GM12873 (cell line): Measurements from ENCODE around the gene TUBGCP6.

Experiments used
- TF ChIP-seq, protein P1 (sequence below): IDR thresholded peaks from 2 replicates; pipeline ENCODE4 v1.5.1; 2012; ENCODE audit warnings: low read depth, mild to moderate bottlenecking, moderate library complexity, low read length, control low read depth; ENCODE audit not compliant: insufficient read depth; ENCODE audit errors: missing control alignments

Gene TUBGCP6, protein sequence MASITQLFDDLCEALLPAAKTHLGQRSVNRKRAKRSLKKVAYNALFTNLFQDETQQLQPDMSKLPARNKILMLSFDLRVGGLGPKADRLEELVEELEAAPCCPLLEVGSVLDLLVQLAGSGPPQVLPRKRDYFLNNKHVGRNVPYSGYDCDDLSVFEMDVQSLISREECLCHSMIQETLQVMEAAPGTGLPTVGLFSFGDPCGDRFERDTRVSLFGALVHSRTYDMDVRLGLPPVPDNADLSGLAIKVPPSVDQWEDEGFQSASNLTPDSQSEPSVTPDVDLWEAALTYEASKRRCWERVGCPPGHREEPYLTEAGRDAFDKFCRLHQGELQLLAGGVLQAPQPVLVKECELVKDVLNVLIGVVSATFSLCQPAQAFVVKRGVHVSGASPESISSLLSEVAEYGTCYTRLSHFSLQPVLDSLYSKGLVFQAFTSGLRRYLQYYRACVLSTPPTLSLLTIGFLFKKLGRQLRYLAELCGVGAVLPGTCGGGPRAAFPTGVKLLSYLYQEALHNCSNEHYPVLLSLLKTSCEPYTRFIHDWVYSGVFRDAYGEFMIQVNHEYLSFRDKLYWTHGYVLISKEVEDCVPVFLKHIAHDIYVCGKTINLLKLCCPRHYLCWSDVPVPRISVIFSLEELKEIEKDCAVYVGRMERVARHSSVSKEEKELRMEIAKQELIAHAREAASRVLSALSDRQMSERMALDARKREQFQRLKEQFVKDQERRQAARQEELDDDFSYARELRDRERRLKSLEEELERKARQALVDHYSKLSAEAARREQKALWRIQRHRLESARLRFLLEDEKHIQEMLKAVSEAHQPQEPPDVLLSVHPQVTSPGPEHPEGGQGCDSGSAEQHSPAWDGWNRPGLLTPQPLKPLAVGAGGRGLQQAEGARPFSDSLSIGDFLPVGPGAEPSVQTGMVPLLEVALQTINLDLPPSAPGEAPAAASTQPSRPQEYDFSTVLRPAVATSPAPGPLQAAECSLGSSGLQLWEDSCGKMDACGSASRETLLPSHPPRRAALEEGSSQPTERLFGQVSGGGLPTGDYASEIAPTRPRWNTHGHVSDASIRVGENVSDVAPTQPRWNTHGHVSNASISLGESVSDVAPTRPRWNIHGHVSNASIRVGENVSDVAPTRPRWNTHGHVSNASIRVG (N-terminal part only)

DNA sequence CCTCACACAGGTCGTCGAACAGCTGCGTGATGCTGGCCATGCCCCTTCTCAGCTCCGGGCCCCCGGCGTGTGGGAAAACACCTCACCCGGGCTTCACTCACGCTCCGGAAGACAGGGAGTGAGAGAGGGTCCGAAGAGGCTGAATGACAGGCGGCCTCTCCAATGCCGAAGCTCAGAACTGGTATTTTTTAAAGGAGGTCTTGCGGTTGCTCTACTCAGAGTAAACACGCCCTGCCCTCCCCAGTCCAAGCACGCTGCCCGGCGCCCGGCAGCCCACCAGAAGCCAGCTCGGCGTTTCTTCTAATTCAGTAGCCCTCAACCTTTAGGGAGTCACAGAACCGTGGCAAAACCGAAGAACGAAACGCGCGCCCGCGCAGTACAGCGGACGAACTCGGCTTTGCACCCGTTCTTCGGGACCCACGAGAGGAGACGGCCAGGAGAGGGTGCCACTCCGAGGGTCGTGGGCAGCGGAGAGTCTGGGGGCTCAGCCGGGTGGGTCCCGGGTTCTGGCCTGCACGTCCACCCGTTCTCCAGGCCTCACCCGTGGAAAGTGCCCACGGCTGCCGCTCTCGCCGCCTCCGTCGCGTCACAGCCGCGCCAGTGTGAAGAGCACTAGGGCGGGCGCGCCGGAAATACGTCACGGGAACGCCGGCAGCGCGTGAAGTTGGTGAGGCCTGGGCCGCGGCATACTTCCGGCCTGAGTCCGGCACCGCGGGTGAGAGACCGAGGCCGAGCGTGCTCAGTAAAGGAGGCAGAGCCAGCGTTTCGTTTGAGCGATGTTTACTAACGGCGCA lies at the start of gene TUBGCP6:
TUBGCP6 (minus strand) TSS at position 604 of the 794 bp plus-strand sequence; CDS start at position 40, 564 bp downstream.
- TF ChIP-seq, protein P1, sequence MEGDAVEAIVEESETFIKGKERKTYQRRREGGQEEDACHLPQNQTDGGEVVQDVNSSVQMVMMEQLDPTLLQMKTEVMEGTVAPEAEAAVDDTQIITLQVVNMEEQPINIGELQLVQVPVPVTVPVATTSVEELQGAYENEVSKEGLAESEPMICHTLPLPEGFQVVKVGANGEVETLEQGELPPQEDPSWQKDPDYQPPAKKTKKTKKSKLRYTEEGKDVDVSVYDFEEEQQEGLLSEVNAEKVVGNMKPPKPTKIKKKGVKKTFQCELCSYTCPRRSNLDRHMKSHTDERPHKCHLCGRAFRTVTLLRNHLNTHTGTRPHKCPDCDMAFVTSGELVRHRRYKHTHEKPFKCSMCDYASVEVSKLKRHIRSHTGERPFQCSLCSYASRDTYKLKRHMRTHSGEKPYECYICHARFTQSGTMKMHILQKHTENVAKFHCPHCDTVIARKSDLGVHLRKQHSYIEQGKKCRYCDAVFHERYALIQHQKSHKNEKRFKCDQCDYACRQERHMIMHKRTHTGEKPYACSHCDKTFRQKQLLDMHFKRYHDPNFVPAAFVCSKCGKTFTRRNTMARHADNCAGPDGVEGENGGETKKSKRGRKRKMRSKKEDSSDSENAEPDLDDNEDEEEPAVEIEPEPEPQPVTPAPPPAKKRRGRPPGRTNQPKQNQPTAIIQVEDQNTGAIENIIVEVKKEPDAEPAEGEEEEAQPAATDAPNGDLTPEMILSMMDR = peak; percentile 35

DNA sequence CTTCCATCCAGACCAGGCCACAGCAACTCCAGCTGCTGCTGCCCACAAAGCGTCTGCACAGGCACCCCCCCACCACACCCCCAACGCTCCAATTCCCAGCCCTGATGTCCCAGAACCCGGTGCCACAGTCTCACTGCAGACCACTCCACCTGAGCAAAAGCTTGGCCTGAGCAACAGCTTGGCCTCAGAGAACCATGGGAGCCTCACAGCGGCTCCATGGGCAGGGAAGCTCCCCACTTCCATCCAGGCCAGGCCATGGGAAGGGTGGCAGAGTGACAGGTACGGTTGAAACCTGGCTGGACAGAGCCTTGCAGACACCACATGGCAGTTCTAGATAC lies 49.5 kb upstream of the TUBGCP6 start:
- TF ChIP-seq, protein P1 = no peak

DNA sequence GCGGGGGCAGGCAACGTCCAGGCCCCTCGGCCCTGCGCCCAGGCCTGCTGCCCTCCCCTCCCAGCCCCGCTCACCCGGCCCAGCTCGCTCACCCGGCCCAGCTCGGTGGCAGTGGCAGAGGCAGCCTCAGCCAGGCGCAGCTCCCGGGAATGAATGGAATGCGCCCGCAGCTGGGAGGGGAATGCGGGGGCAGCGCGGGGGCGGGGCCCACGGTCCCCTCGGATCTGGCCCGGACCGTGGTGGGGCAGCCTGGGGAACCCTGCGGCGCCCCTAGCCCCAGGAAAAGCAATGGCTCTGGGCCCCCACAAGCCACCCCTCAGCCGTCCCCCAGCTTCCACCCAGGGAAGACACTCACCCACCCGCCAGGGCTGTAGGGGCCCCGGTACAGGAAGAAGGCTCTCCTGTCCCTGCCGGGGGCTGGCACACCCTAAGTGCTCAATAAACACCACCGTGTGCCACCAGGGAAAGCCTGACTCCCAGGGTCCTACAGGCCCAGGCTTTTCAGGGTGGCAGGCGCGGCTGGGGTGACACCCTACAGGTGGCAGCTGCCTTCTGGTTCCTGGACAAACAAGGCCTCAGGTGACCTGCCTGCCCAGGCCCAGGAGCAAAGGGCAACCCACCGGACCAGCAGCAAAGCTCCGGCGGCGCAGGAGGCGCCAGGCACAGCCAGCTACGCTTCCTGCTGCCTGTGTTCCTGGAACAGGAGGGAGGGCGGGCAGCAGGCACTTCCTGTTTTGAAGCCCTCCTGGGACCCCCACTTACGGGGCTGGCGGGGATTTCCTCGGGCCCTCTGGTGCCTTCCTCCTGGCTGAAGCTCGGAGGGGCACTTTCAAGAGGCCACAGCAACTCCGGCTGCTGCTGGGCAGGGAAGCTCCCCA lies 48.9 kb upstream of the TUBGCP6 start:
- TF ChIP-seq, protein P1 = no peak

DNA sequence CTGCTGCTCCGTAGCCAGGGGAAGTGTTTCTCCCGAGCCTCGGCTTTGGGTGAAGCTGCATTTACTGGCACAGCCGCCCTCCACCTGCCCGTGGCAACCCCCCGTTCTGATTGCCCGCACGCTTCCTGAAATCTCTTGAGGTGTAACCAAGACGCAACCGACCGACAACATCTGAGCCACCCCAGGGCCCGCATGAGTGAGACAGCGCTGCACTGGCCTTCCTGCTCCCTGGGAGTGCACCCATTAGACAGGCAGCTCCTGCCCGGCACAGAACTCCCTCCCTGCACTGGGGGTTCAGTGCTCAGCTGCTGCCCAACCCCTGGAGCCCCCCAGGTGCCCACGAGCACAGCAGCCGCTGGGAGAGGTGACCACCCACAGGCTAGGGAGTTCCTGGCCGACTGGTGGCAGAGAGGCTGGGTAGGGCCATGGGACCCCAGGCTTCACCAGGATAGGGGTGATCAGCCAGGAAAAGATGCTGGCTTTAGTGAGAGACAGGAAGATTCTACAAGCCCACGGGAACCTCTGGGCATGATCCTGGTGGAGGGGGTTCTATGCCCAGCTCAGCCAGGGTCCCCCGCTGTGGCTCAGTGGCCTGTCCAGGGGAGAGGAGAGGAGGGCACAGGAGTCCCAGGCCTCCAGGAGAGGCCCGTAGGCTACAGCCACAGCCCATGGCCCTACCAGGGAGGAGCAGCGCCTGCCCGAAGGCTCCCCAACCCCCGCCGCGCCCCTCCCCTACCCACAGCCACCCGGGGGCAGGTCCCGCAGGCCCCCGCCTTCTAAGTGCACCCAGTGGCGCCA lies 48.0 kb upstream of the TUBGCP6 start:
- TF ChIP-seq, protein P1 = no peak

DNA sequence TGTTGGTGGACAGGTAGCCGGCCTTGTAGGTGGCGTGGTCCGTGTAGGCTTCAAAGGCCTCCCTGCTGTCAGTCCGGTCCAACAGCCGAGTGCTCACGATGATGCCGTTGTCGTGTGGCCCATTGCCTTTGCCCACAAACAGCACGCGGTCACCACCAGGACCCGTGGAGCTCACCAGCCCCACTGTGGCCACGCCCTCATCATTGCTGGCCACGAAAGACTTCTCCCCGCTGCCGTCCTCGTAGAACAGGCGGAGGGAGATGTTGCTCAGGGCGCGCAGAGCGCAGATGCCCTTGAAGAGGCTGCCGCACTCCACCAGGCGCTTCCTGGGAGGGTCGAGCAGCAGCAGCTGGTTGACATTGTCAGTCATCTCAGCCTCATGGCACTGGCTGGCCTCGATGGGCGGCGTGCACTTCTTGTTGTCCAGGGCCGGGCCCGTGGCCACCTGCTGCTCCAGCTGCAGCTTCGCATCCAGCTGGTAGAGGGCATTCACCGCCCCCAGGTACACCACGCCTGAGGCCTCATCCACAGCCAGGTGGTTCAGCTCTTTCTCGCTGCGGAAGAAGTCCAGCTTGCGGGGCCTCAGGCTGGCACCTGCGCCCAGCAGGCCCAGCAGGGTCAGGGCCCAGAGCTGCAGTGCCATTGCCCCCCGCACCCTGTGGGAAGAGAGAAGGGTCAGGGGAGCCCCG lies 45.3 kb upstream of the TUBGCP6 start:
- TF ChIP-seq, protein P1 = no peak
